H9 (cell line): ENCODE data around the gene ARGFX. TPM values are rescaled to one million over a fixed set of nuclear protein-coding genes. Genes with fewer than 3 reads are reported as not detected.
"Not testable (repeated sequence)": the region's sequence is repeated elsewhere in the genome, so short reads cannot be mapped to it uniquely, and the experiment has no call there.

Experiments used
- DNase-seq: peaks from one replicate; pipeline ENCODE4 v3.0.0-alpha.2; 2017
- H2AFZ ChIP-seq: one replicate; pipeline ENCODE4 v1.6.1; 2013; ENCODE audit warnings: mild to moderate bottlenecking, low read length, control low read depth, moderate library complexity
- H2AK5ac ChIP-seq: 2 replicates; pipeline ENCODE4 v1.6.1; 2013; ENCODE audit warnings: low read length, control low read depth, mixed read lengths; ENCODE audit not compliant: insufficient read length
- H2BK120ac ChIP-seq: one replicate; pipeline ENCODE4 v1.6.1; 2013; ENCODE audit warnings: low read depth, mild to moderate bottlenecking, low read length, control low read depth, inconsistent platforms; ENCODE audit not compliant: poor library complexity, severe bottlenecking
- H2BK12ac ChIP-seq: 2 replicates; pipeline ENCODE4 v1.6.1; 2013; ENCODE audit warnings: low read length, control low read depth, mixed read lengths, low read depth; ENCODE audit not compliant: insufficient read length
- H2BK15ac ChIP-seq: 2 replicates; pipeline ENCODE4 v1.6.1; 2013; ENCODE audit warnings: low read depth, low read length, control low read depth
- H2BK20ac ChIP-seq: one replicate; pipeline ENCODE4 v1.6.1; 2013; ENCODE audit warnings: low read depth, mild to moderate bottlenecking, low read length, control low read depth, inconsistent platforms; ENCODE audit not compliant: poor library complexity, severe bottlenecking
- H2BK5ac ChIP-seq: 2 replicates; pipeline ENCODE4 v1.6.1; 2013; ENCODE audit warnings: low read length, control low read depth, mixed read lengths; ENCODE audit not compliant: insufficient read length
- H3K14ac ChIP-seq: 2 replicates; pipeline ENCODE4 v1.6.1; 2013; ENCODE audit warnings: low read length, control low read depth; ENCODE audit not compliant: insufficient read depth
- H3K18ac ChIP-seq: 2 replicates; pipeline ENCODE4 v1.6.1; 2013; ENCODE audit warnings: low read depth, mild to moderate bottlenecking, mixed read lengths, low read length, control low read depth; ENCODE audit not compliant: insufficient read length
- H3K23ac ChIP-seq: 2 replicates; pipeline ENCODE4 v1.6.1; 2013; ENCODE audit warnings: low read length, control low read depth, mixed read lengths, low read depth; ENCODE audit not compliant: insufficient read length
- H3K23me2 ChIP-seq: 2 replicates; pipeline ENCODE4 v1.6.1; 2013; ENCODE audit warnings: low read depth, mild to moderate bottlenecking, mixed read lengths, low read length, control low read depth; ENCODE audit not compliant: insufficient read length, poor library complexity, severe bottlenecking
- H3K27ac ChIP-seq: 2 replicates; pipeline ENCODE4 v1.5.1; 2013; ENCODE audit warnings: low read length, control low read depth, mixed read lengths, low read depth; ENCODE audit not compliant: insufficient read length
- H3K27me3 ChIP-seq: 2 replicates; pipeline ENCODE4 v1.6.1; 2013; ENCODE audit warnings: low read length, control low read depth, inconsistent platforms; ENCODE audit not compliant: insufficient read depth
- H3K4ac ChIP-seq: 2 replicates; pipeline ENCODE4 v1.6.1; 2013; ENCODE audit warnings: low read depth, mild to moderate bottlenecking, control low read depth, inconsistent platforms, low read length, moderate library complexity
- H3K4me1 ChIP-seq: 2 replicates; pipeline ENCODE4 v1.6.1; 2013; ENCODE audit warnings: low read length, control low read depth, inconsistent platforms; ENCODE audit not compliant: insufficient read depth
- H3K4me2 ChIP-seq: 2 replicates; pipeline ENCODE4 v1.6.1; 2013; ENCODE audit warnings: low read length, control low read depth, mixed read lengths; ENCODE audit not compliant: insufficient read length, insufficient read depth
- H3K56ac ChIP-seq: 2 replicates; pipeline ENCODE4 v1.6.1; 2013; ENCODE audit warnings: low read depth, mild to moderate bottlenecking, mixed read lengths, low read length, control low read depth; ENCODE audit not compliant: insufficient read length
- H3K79me1 ChIP-seq: 2 replicates; pipeline ENCODE4 v1.6.1; 2013; ENCODE audit warnings: low read depth, mild to moderate bottlenecking, moderate library complexity, low read length, control low read depth, inconsistent platforms; ENCODE audit not compliant: insufficient read depth, poor library complexity, severe bottlenecking
- H3K79me2 ChIP-seq: 2 replicates; pipeline ENCODE4 v1.6.1; 2013; ENCODE audit warnings: low read length, control low read depth, inconsistent platforms; ENCODE audit not compliant: insufficient read depth
- H3K9ac ChIP-seq: 2 replicates; pipeline ENCODE4 v1.6.1; 2013; ENCODE audit warnings: low read length, control low read depth, mixed read lengths; ENCODE audit not compliant: insufficient read length; ENCODE audit errors: extremely low read depth
- H3K9me3 ChIP-seq: one replicate; pipeline ENCODE4 v1.6.1; 2013; ENCODE audit warnings: low read depth, low read length, inconsistent platforms; ENCODE audit not compliant: control insufficient read depth
- H3T11ph ChIP-seq: one replicate; pipeline ENCODE4 v1.6.1; 2013; ENCODE audit warnings: mild to moderate bottlenecking, low read length, control low read depth, inconsistent platforms
- H4K20me1 ChIP-seq: one replicate; pipeline ENCODE4 v1.6.1; 2013; ENCODE audit not compliant: control insufficient read depth, insufficient read length, insufficient read depth
- H4K5ac ChIP-seq: 2 replicates; pipeline ENCODE4 v1.6.1; 2013; ENCODE audit warnings: low read depth, mild to moderate bottlenecking, mixed read lengths, low read length, control low read depth; ENCODE audit not compliant: insufficient read length
- H4K8ac ChIP-seq: replicated peaks from 2 replicates; pipeline ENCODE4 v1.6.1; 2013; ENCODE audit warnings: low read length, control low read depth, mixed read lengths, low read depth; ENCODE audit not compliant: insufficient read length
- H4K91ac ChIP-seq: 2 replicates; pipeline ENCODE4 v1.6.1; 2013; ENCODE audit warnings: low read depth, mild to moderate bottlenecking, moderate library complexity, mixed read lengths, low read length, control low read depth; ENCODE audit not compliant: insufficient read length
- H3K27ac Mint-ChIP-seq, 3 experiments: 2 replicates in 2 of 3; 3 replicates in 1 of 3; pipeline ENCODE4 v1.8.0; 2020 to 2021; ENCODE audit warnings: mixed read lengths in 3 of 3, mild to moderate bottlenecking in 1 of 3, moderate library complexity in 1 of 3
- H3K27me3 Mint-ChIP-seq: 2 replicates; pipeline ENCODE4 v1.8.0; 2021; ENCODE audit warnings: low read depth, mild to moderate bottlenecking, moderate library complexity, mixed read lengths
- H3K36me3 Mint-ChIP-seq, 3 experiments: 2 replicates in 2 of 3; 3 replicates in 1 of 3; pipeline ENCODE4 v1.8.0; 2020 to 2021; ENCODE audit warnings: low read depth in 3 of 3, mixed read lengths in 3 of 3; ENCODE audit not compliant: insufficient read depth in 1 of 3
- H3K4me1 Mint-ChIP-seq, 2 experiments: 2 replicates each; pipeline ENCODE4 v1.8.0; 2020; ENCODE audit warnings: mixed read lengths in 2 of 2
- H3K4me3 Mint-ChIP-seq, 2 experiments: 2 replicates in 1 of 2; 3 replicates in 1 of 2; pipeline ENCODE4 v1.8.0; 2020 to 2021; ENCODE audit warnings: mild to moderate bottlenecking in 2 of 2, mixed read lengths in 2 of 2, moderate library complexity in 1 of 2
- H3K9me3 Mint-ChIP-seq, 2 experiments: 2 replicates in 1 of 2; 3 replicates in 1 of 2; pipeline ENCODE4 v1.8.0; 2020; ENCODE audit warnings: mild to moderate bottlenecking in 2 of 2, mixed read lengths in 2 of 2, moderate library complexity in 1 of 2
- WGBS: extraction: QIAGEN DNeasy Blood & Tissue Kit; methylation state at CpG from one replicate; pipeline ENCODE4 v1.1.7; 2013; ENCODE audit warnings: missing lambda C conversion rate, low lambda C conversion rate, mixed read lengths; ENCODE audit not compliant: insufficient read length; ENCODE audit errors: extremely low coverage; 5-methylcytosine and 5-hydroxymethylcytosine counted together
- total RNA-seq: library from RNA; stranded (reverse); gene quantifications from 2 replicates; pipeline ENCODE4 v1.2.1, GENCODE V29; 2021
- TF ChIP-seq, protein P1 (sequence below): fragments of 200-600 bp; sonication (generic); conservative IDR thresholded peaks from 3 replicates; pipeline ENCODE4 v1.8.0; 2021; ENCODE audit warnings: antibody characterized with exemption, mild to moderate bottlenecking

ARGFX gene
- total RNA-seq, 1 experiment from 2014 or later: not detected

DNA sequence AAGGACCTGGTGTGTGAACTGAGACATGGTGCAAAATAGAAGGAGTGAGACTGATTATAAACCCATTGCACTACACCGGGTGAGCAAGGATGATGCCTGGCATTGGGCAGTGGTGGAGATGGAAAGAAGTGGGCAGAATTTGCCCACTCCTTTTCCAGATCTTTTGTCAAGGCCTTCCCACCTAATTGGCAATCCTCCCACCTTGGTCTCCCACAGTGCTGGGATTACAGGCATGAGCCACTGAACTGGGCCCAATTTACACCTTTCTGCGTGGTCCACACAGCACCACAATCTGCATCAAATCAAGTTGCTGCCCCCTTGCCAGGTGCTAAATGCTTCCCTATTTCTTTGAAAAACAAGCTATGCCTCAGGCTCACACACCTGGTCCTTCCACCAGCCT is 30.8 kb downstream of the ARGFX start:
- Histone ChIP-seq H3K18ac (no peak overlapping the region), H2BK15ac (no peak overlapping the region), H3K4ac (no peak overlapping the region), H2AK5ac (no peak overlapping the region), H2BK120ac (no peak overlapping the region), H3K23me2 (no peaks in the 10 kb centered on the region), H3K9me3 (no peaks in the 10 kb centered on the region), H3T11ph (no peak overlapping the region), H3K4me2 (no peak overlapping the region), H3K4me1 (peaks cover 9% of the 10 kb centered on the region; the same call in 1 of the 2 replicates), H3K14ac (no peak overlapping the region), H2BK20ac (no peak overlapping the region), H2AFZ (no peak overlapping the region), H3K27me3 (no peaks in the 10 kb centered on the region), H3K27ac (no peak overlapping the region), H4K5ac (no peak overlapping the region), H4K20me1 (no peaks in the 10 kb centered on the region), H3K79me1 (no peaks in the 10 kb centered on the region), H4K8ac (no peak overlapping the region), H3K79me2 (no peaks in the 10 kb centered on the region), H3K9ac (no peak overlapping the region), H3K23ac (no peak overlapping the region), H3K56ac (no peak overlapping the region), H2BK12ac (no peak overlapping the region), H4K91ac (no peak overlapping the region), H2BK5ac (no peak overlapping the region)
- Mint-ChIP-seq H3K4me1 (peaks cover 39 to 43% of the 10 kb centered on the region in 2 experiments), H3K4me3 (no peak overlapping the region), H3K27me3 (no peaks in the 10 kb centered on the region), H3K9me3 (no peaks in the 10 kb centered on the region), H3K36me3 (no peaks in the 10 kb centered on the region), H3K27ac (no peak overlapping the region; a peak in 1 of 7 replicates)
- TF ChIP-seq, protein P1, sequence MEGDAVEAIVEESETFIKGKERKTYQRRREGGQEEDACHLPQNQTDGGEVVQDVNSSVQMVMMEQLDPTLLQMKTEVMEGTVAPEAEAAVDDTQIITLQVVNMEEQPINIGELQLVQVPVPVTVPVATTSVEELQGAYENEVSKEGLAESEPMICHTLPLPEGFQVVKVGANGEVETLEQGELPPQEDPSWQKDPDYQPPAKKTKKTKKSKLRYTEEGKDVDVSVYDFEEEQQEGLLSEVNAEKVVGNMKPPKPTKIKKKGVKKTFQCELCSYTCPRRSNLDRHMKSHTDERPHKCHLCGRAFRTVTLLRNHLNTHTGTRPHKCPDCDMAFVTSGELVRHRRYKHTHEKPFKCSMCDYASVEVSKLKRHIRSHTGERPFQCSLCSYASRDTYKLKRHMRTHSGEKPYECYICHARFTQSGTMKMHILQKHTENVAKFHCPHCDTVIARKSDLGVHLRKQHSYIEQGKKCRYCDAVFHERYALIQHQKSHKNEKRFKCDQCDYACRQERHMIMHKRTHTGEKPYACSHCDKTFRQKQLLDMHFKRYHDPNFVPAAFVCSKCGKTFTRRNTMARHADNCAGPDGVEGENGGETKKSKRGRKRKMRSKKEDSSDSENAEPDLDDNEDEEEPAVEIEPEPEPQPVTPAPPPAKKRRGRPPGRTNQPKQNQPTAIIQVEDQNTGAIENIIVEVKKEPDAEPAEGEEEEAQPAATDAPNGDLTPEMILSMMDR: no peak
- WGBS: no CpG with 5 or more reads among the region's 2 CpGs
- DNase-seq: no peak

- not testable (repeated sequence) for DNase-seq, H3K36me3 Mint-ChIP-seq, H2BK120ac ChIP-seq, H2BK12ac ChIP-seq, H3K27me3 ChIP-seq, H3K4me3 Mint-ChIP-seq, H3K79me1 ChIP-seq, H3K27ac ChIP-seq, H3K56ac ChIP-seq, H3T11ph ChIP-seq, H3K4me1 ChIP-seq, H3K9ac ChIP-seq, H3K23me2 ChIP-seq, H2AK5ac ChIP-seq, H2BK5ac ChIP-seq, H3K27ac Mint-ChIP-seq, H3K79me2 ChIP-seq, H2AFZ ChIP-seq, H4K91ac ChIP-seq, H3K9me3 ChIP-seq, H3K14ac ChIP-seq, H4K20me1 ChIP-seq, H3K9me3 Mint-ChIP-seq, H4K8ac ChIP-seq, H3K23ac ChIP-seq, H2BK15ac ChIP-seq, H3K4me2 ChIP-seq, H3K18ac ChIP-seq, H2BK20ac ChIP-seq, H3K4ac ChIP-seq, H3K27me3 Mint-ChIP-seq, H4K5ac ChIP-seq
- peaks cover 29 to 34% of the 10 kb centered on the region in 2 experiments for H3K4me1 Mint-ChIP-seq
- no CpG with 5 or more reads among the region's 2 CpGs for WGBS
Measured at GRCh38 chr3:121599900-121600299, 32.2 kb downstream of the ARGFX start.
